SK-N-SH (cell line): ENCODE measurements around the gene ADGRL3. TPM values are rescaled to one million over a fixed set of nuclear protein-coding genes. Genes with fewer than 3 reads are reported as not detected.

Experiments used
- CTCF ChIA-PET: fragments of 300-600, 350-600 bp; formaldehyde crosslinking; extraction: SDS; loops from one replicate; lab custom pipeline; 2021; lab: Yijun Ruan, JAX
- POLR2A ChIA-PET: fragments of 350-600 bp; sonication (Branson Sonifier 250); formaldehyde crosslinking; extraction: SDS; loops from one replicate; lab custom pipeline; 2020; ENCODE audit warnings: antibody characterized with exemption, inconsistent platforms; lab: Yijun Ruan, JAX
- DNase-seq: peaks from one replicate; pipeline ENCODE4 v3.0.0; 2012
- H2AFZ ChIP-seq: fragments of 200-600 bp; sonication (generic); 2 replicates; pipeline ENCODE4 v1.8.1; 2016; ENCODE audit warnings: antibody characterized with exemption, mild to moderate bottlenecking, low read depth
- H3F3A ChIP-seq: fragments of 200-600 bp; sonication (generic); replicated peaks from 2 replicates; pipeline ENCODE3; 2016; ENCODE audit warnings: antibody characterized with exemption, mild to moderate bottlenecking; ENCODE audit not compliant: insufficient read depth
- H3K27ac ChIP-seq, 2 experiments: fragments of 200-500 bp in 1 of 2; fragments of 200-600 bp in 1 of 2; sonication (Bioruptor generic) in 1 of 2; sonication (generic), shearing (Covaris generic) in 1 of 2; 2 replicates each; pipeline versions ENCODE4 v1.5.1 to v1.6.1; 2014 to 2016; ENCODE audit warnings: low read depth in 2 of 2, inconsistent platforms in 1 of 2, low read length in 1 of 2, mild to moderate bottlenecking in 1 of 2, mixed read lengths in 1 of 2
- H3K27me3 ChIP-seq: fragments of 200-600 bp; sonication (generic), shearing (Covaris generic); 2 replicates; pipeline ENCODE4 v1.6.1; 2016; ENCODE audit warnings: mixed run types; ENCODE audit not compliant: insufficient read depth
- H3K36me3 ChIP-seq, 2 experiments: fragments of 200-500 bp in 1 of 2; fragments of 200-600 bp in 1 of 2; sonication (Bioruptor generic) in 1 of 2; sonication (generic) in 1 of 2; replicated peaks in 1 of 2; 2 replicates each; pipeline versions ENCODE3 to v1.5.1; 2014 to 2016; ENCODE audit warnings: low read length in 1 of 2, mild to moderate bottlenecking in 1 of 2; ENCODE audit not compliant: insufficient read depth in 2 of 2, control insufficient read depth in 1 of 2
- H3K4me1 ChIP-seq, 2 experiments: fragments of 200-500 bp in 1 of 2; fragments of 200-600 bp in 1 of 2; sonication (Bioruptor generic) in 1 of 2; sonication (generic), shearing (Covaris generic) in 1 of 2; 2 replicates each; pipeline versions ENCODE4 v1.5.1 to v1.6.1; 2014 to 2016; ENCODE audit warnings: low read depth in 1 of 2, low read length in 1 of 2, mixed run types in 1 of 2; ENCODE audit not compliant: insufficient read depth in 2 of 2, control insufficient read depth in 1 of 2
- H3K4me2 ChIP-seq: fragments of 200-600 bp; sonication (generic), shearing (Covaris generic); 2 replicates; pipeline ENCODE4 v1.6.1; 2017; ENCODE audit warnings: mixed run types
- H3K4me3 ChIP-seq, 2 experiments: fragments of 200-500 bp in 1 of 2; fragments of 200-600 bp in 1 of 2; sonication (Bioruptor generic) in 1 of 2; sonication (generic), shearing (Covaris generic) in 1 of 2; 2 replicates each; pipeline versions ENCODE4 v1.5.1 to v1.8.1; 2014 to 2016; ENCODE audit warnings: low read depth in 2 of 2, inconsistent platforms in 1 of 2, low read length in 1 of 2, mild to moderate bottlenecking in 1 of 2, mixed read lengths in 1 of 2, moderate library complexity in 1 of 2
- H3K79me2 ChIP-seq: fragments of 200-600 bp; sonication (generic); 2 replicates; pipeline ENCODE4 v1.8.1; 2017; ENCODE audit warnings: mild to moderate bottlenecking; ENCODE audit not compliant: insufficient read depth
- H3K9ac ChIP-seq: fragments of 200-600 bp; sonication (generic); 2 replicates; pipeline ENCODE4 v1.6.1; 2017; ENCODE audit warnings: mixed run types
- H3K9me2 ChIP-seq: fragments of 200-600 bp; sonication (generic); 2 replicates; pipeline ENCODE4 v1.6.1; 2017; ENCODE audit warnings: mixed run types
- H3K9me3 ChIP-seq: fragments of 200-600 bp; sonication (generic); 2 replicates; pipeline ENCODE4 v1.6.1; 2017; ENCODE audit warnings: mixed run types, mild to moderate bottlenecking, moderate library complexity
- H4K20me1 ChIP-seq: fragments of 200-600 bp; sonication (generic); 2 replicates; pipeline ENCODE4 v1.6.1; 2017; ENCODE audit warnings: mild to moderate bottlenecking, mixed run types; ENCODE audit not compliant: insufficient read depth
- CHD2 ChIP-seq: fragments of 150-350 bp; IDR thresholded peaks from 2 replicates; pipeline ENCODE4 v1.6.1; 2018; ENCODE audit warnings: low read length; ENCODE audit not compliant: partially characterized antibody
- ELF1 ChIP-seq: IDR thresholded peaks from 2 replicates; pipeline ENCODE4 v1.4.0; 2012
- EP300 ChIP-seq, 2 experiments: IDR thresholded peaks; 2 replicates each; pipeline versions ENCODE4 v1.4.0 to v1.6.1; 2012; ENCODE audit warnings: borderline replicate concordance in 1 of 2, low read depth in 1 of 2, low read length in 1 of 2
- FOSL2 ChIP-seq: IDR thresholded peaks from 2 replicates; pipeline ENCODE4 v1.4.0; 2012; ENCODE audit warnings: low read depth, mild to moderate bottlenecking, moderate library complexity, borderline replicate concordance
- FOXJ3 ChIP-seq: sonication (generic); formaldehyde crosslinking; IDR thresholded peaks from 2 replicates; pipeline ENCODE4 v1.5.1; 2020; ENCODE audit warnings: mild to moderate bottlenecking, missing genetic modification reagents
- GABPA ChIP-seq: IDR thresholded peaks from 2 replicates; pipeline ENCODE4 v1.4.0; 2012; ENCODE audit warnings: low read depth, mild to moderate bottlenecking
- GATA2 ChIP-seq: sonication (generic); formaldehyde crosslinking; IDR thresholded peaks from 2 replicates; pipeline ENCODE4 v1.5.0; 2020; ENCODE audit warnings: mild to moderate bottlenecking, missing genetic modification reagents
- MAX ChIP-seq: IDR thresholded peaks from 2 replicates; pipeline ENCODE4 v1.4.0; 2012; ENCODE audit warnings: low read depth
- MEF2A ChIP-seq: IDR thresholded peaks from 2 replicates; pipeline ENCODE4 v1.4.0; 2012; ENCODE audit warnings: low read depth, borderline replicate concordance
- MXI1 ChIP-seq: IDR thresholded peaks from 2 replicates; pipeline ENCODE4 v1.6.1; 2012; ENCODE audit warnings: mild to moderate bottlenecking, low read depth, low read length, improper control_type of control experiment
- NFIC ChIP-seq: IDR thresholded peaks from 2 replicates; pipeline ENCODE4 v1.4.0; 2012; ENCODE audit warnings: borderline replicate concordance
- RCOR1 ChIP-seq: fragments of 150-350 bp; IDR thresholded peaks from 2 replicates; pipeline ENCODE4 v1.6.1; 2017; ENCODE audit warnings: antibody characterized with exemption, low read length
- RFX5 ChIP-seq: IDR thresholded peaks from 2 replicates; pipeline ENCODE4 v1.6.1; 2012; ENCODE audit warnings: mild to moderate bottlenecking, improper control_type of control experiment, low read length
- RXRA ChIP-seq: IDR thresholded peaks from 2 replicates; pipeline ENCODE4 v1.4.0; 2012; ENCODE audit warnings: low read depth, mild to moderate bottlenecking, borderline replicate concordance
- SMC3 ChIP-seq: IDR thresholded peaks from 2 replicates; pipeline ENCODE4 v1.6.1; 2012; ENCODE audit warnings: low read depth, low read length, improper control_type of control experiment
- TCF12 ChIP-seq: IDR thresholded peaks from 2 replicates; pipeline ENCODE4 v1.4.0; 2012
- USF1 ChIP-seq: IDR thresholded peaks from 2 replicates; pipeline ENCODE4 v1.4.0; 2012; ENCODE audit warnings: low read depth, borderline replicate concordance
- USF2 ChIP-seq: fragments of 150-350 bp; IDR thresholded peaks from 2 replicates; pipeline ENCODE4 v1.6.1; 2017; ENCODE audit warnings: antibody characterized with exemption, low read length, low read depth, borderline replicate concordance
- YY1 ChIP-seq: IDR thresholded peaks from 2 replicates; pipeline ENCODE4 v1.4.0; 2012; ENCODE audit warnings: low read depth, mild to moderate bottlenecking
- whole genome bisulfite sequencing: methylation state at CpG from one replicate; pipeline ENCODE4 v1.1.6; 2017; ENCODE audit warnings: low lambda C conversion rate; 5-methylcytosine and 5-hydroxymethylcytosine counted together
- polyA plus RNA-seq, 3 experiments: library from polyadenylated mRNA; depleted of rRNA; stranded (reverse); fragments of >200 nt; gene quantifications; 2 replicates each; pipeline ENCODE4 v1.2.3, GENCODE V29; 2012

ADGRL3 gene
- polyA plus RNA-seq, 1 of the 3 experiments (the other 2 are of a cell fraction), result 0.03 TPM

- no peak overlapping the region for H3K4me3 ChIP-seq
- H3F3A ChIP-seq, result no peaks in the 10 kb centered on the region
- H2AFZ ChIP-seq, result no peak overlapping the region
- no peaks in the 10 kb centered on the region for H3K27me3 ChIP-seq
- H3K9ac ChIP-seq, result no peak overlapping the region
- no peaks in the 10 kb centered on the region for H3K4me1 ChIP-seq
- H3K36me3 ChIP-seq, result no peaks in the 10 kb centered on the region
- no peaks in the 10 kb centered on the region for H3K79me2 ChIP-seq
- POLR2A ChIA-PET, result no interaction called here
- no peak for DNase-seq
- H3K4me2 ChIP-seq, result no peak overlapping the region
- H3K27ac ChIP-seq, result no peak overlapping the region
- no peaks in the 10 kb centered on the region for H4K20me1 ChIP-seq
- TF ChIP-seq YY1, result no peak
- no peaks in the 10 kb centered on the region for H3K9me2 ChIP-seq
- whole genome bisulfite sequencing, result 46% methylated on average over 8 of the region's 8 CpGs
- H3K9me3 ChIP-seq, result no peaks in the 10 kb centered on the region
- CTCF ChIA-PET, result no interaction called here
Observed at GRCh38 chr4:61248705-61249104, 48.6 kb downstream of the ADGRL3 start.

GRCh38 chr4:61251129-61251528, 51.0 kb downstream of the ADGRL3 start:
- WGBS, result 62% methylated on average over 5 of the region's 6 CpGs
- no peak overlapping the region for H2AFZ ChIP-seq
- H3K9me3 ChIP-seq, result no peaks in the 10 kb centered on the region
- H3K4me1 ChIP-seq, result no peaks in the 10 kb centered on the region
- no peak for DNase-seq
- TF ChIP-seq EP300 (IDR thresholded peaks at IDR 0.05; ENCODE audit: borderline replicate concordance in 1 of 2, low read depth in 1 of 2, low read length in 1 of 2) (no peak), RCOR1 (no peak), RXRA (no peak), USF2 (no peak), ELF1 (no peak), NFIC (no peak), USF1 (no peak), MEF2A (no peak), MAX (no peak), RFX5 (no peak), FOSL2 (no peak), MXI1 (no peak), GATA2 (no peak), SMC3 (no peak), CHD2 (no peak), FOXJ3 (CRISPR knock-in tag) (no peak), GABPA (no peak), TCF12 (no peak)
- no peaks in the 10 kb centered on the region for H4K20me1 ChIP-seq
- CTCF ChIA-PET, result no interaction called here
- H3K4me3 ChIP-seq, result no peak overlapping the region
- H3K4me2 ChIP-seq, result no peak overlapping the region
- H3F3A ChIP-seq, result no peaks in the 10 kb centered on the region
- POLR2A ChIA-PET, result no interaction called here
- no peak overlapping the region for H3K27ac ChIP-seq
- H3K36me3 ChIP-seq, result no peaks in the 10 kb centered on the region
- H3K79me2 ChIP-seq, result no peaks in the 10 kb centered on the region
- H3K9me2 ChIP-seq, result no peaks in the 10 kb centered on the region
- H3K9ac ChIP-seq, result no peak overlapping the region
- no peaks in the 10 kb centered on the region for H3K27me3 ChIP-seq
